GM18519 (cell line): ENCODE results near the gene C1QTNF7.

Experiments used
- ATAC-seq: cut with Tn5 transposase; IDR thresholded peaks from one replicate; pipeline ENCODE4 v1.9.1; 2021; ENCODE audit warnings: mild to moderate bottlenecking, moderate library complexity; ENCODE audit not compliant: unreplicated experiment, low FRiP score

Gene C1QTNF7, protein sequence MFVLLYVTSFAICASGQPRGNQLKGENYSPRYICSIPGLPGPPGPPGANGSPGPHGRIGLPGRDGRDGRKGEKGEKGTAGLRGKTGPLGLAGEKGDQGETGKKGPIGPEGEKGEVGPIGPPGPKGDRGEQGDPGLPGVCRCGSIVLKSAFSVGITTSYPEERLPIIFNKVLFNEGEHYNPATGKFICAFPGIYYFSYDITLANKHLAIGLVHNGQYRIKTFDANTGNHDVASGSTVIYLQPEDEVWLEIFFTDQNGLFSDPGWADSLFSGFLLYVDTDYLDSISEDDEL

GRCh38 chr4:15427701-15428100 lies at the start of gene C1QTNF7:
C1QTNF7 (plus strand) TSS chr4:15428033; CDS start chr4:15435744, 7,711 bp downstream.
- ATAC-seq = no peak

- no peak for ATAC-seq
Observed at GRCh38 chr4:15378062-15378461, 49.8 kb upstream of the C1QTNF7 start.

DNA sequence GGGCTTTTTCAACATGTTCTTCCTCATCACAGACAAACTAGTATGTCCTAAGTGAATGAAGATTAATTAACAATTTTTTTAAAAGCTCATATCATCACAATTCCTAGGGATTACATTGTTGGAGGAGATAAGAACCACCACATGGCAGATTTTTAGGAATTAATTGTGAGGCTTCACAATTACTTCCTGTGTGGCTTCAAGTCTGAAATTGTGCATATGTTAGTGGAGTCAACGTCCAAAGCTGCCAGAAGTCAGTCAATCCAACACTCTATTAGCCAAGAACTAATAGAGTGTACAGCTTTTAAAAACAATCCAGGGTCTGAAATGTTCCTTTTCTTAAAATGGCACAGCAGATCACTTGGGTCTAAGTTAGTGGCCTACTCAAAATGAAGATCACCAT lies 49.3 kb upstream of the C1QTNF7 start:
- no peak for ATAC-seq

DNA sequence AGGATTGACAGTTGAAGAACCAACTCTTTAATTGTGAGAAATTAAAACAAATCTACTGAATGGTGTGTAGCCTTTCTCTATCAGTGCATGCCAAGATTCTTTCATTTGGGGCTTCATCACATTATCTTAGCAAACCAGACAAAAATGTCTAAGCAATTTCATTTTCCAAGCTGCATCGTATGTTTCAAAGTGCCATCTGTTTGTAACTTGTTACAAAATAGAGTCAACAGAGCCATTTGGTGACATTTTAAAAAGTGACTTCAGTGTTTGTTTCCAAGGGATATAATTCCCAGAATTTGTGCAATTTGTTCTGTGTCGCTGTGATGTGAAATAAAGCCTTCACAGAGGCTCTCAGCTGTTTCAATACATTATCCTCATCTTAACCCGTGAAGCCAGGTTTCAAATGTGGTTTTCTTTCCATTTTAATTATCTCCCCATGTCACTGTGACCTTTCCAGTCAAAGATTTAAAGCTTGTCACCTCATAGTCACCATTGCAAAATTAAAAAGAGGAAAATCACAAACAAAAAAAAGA lies 46.0 kb upstream of the C1QTNF7 start:
- no peak for ATAC-seq

- ATAC-seq = no peak
Observed at GRCh38 chr4:15382669-15383273, 45.1 kb upstream of the C1QTNF7 start.

GRCh38 chr4:15385515-15385914 lies 42.3 kb upstream of the C1QTNF7 start:
- no peak for ATAC-seq

- ATAC-seq = no peak
Observed at GRCh38 chr4:15385928-15386327, 41.9 kb upstream of the C1QTNF7 start.

GRCh38 chr4:15390494-15390893 lies 37.3 kb upstream of the C1QTNF7 start:
- ATAC-seq = no peak

DNA sequence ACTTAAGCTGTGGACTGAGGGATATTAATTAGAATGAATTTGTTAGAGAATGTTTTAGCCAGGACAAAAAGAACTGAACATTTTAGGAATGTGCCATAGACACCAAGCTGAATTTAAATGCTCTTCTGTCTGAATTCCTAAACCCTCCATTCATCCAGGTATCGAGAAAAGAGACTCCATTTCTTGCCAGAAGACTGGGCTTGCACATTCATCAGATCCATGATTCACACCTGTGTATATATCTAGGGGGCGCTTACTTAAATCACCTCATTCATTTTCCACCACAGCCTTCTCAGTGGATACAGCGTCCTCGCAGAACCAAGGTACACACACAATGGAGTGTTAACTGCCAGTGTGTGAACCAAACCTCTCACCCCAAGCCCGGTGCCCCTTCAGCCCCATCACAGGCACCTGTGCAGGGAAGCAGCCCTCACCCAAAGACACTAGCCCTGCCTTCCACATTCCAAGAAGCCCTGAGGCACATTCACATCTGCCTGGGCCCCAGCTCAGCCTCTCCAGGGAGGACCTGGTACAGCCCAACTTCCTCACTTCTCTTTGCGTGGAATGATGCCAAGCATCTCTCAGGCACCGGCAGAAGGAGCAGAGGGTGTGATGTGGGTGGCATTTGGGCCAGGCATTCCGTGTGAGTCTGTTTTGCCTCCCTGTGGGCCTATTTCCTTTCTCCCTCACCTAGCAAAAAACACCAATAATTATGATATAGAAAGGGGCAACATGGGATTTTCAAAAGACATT lies 35.6 kb upstream of the C1QTNF7 start:
- no peak for ATAC-seq

DNA sequence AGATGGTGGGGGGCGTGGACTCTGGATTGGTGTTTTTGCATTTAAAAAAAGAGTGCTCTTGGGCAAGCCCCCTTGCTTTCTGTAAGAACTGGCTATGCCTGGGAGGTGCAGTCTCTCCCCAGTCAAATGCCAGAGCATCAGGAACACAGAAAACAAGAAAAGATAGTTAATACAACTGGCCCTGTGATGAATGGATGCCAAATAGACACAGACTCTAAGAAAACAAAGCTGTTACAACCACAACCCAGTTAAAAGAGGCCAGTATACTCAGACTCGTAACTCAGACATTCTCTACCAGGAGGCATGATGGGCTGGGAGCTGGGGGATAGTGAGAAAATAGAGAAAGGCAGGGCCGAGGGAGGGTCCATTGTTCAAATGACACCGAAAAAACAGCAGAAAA lies 32.5 kb upstream of the C1QTNF7 start:
- no peak for ATAC-seq

DNA sequence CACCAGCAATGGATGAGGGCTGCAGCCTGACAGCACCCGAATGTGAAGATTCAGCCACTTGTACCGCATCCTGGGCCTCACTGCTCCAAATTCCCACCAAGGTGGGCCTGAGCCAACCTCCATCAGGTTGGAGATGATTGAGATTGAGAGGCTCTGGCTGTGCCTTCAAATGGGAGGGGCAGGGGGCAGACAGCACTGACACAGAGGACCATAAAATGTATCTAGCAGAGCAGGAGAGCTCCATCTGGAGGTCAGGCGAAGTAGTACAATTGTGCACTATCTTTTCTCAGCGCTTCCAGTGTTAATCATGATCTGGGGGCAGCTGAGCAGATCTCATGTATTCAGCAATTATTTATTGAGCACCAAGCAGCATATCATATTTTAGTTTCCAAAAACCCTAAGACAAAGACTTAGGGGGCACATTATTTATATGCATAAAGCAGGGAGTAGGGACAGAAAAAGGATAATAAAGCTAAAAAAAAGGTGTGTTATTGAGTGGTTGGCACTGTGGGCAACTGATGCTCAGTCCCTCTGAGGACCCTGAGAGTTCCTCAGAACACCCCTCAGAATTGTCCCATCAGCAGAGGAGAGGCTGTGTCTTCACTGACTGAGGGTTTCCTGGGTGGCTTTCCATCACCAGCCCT lies 31.6 kb upstream of the C1QTNF7 start:
- ATAC-seq = peak; percentile 92

- no peak for ATAC-seq
Observed at GRCh38 chr4:15398001-15398400, 29.8 kb upstream of the C1QTNF7 start.

- ATAC-seq = no peak
Observed at GRCh38 chr4:15398732-15399131, 29.1 kb upstream of the C1QTNF7 start.

- no peak for ATAC-seq
Observed at GRCh38 chr4:15400226-15400625, 27.6 kb upstream of the C1QTNF7 start.

GRCh38 chr4:15400981-15401671 lies 26.7 kb upstream of the C1QTNF7 start:
- no peak for ATAC-seq

DNA sequence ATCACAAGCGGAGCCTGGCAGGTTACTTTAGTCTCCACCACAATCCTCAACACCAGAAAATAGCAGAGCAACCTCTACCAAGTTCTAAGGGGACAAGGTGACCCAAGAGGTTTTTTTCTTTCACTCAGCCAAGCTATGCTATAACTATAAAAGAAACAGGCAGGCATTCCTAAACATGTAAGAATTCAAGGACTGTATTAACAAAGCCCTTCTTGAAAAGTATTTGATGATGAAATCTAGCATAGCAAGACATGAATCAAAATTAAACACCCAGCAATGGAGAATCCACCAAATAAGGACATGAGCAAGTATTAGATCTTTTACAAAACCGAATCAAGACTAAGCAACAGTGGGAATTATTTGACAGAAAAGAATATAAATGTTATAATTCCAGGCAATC lies 25.7 kb upstream of the C1QTNF7 start:
- no peak for ATAC-seq

GRCh38 chr4:15402974-15403373 lies 24.9 kb upstream of the C1QTNF7 start:
- no peak for ATAC-seq

- no peak for ATAC-seq
Observed at GRCh38 chr4:15405018-15405417, 22.8 kb upstream of the C1QTNF7 start.

GRCh38 chr4:15410750-15411149 lies 17.1 kb upstream of the C1QTNF7 start:
- no peak for ATAC-seq

GRCh38 chr4:15412461-15412860 lies 15.4 kb upstream of the C1QTNF7 start:
- no peak for ATAC-seq
